SK-N-SH (cell line): ENCODE data around the gene CHD2. TPM values are rescaled to one million over a fixed set of nuclear protein-coding genes. Genes with fewer than 3 reads are reported as not detected.

Experiments used
- CTCF ChIA-PET: fragments of 300-600, 350-600 bp; formaldehyde crosslinking; extraction: SDS; loops from one replicate; lab custom pipeline; 2021; lab: Yijun Ruan, JAX
- POLR2A ChIA-PET: fragments of 350-600 bp; sonication (Branson Sonifier 250); formaldehyde crosslinking; extraction: SDS; loops from one replicate; lab custom pipeline; 2020; ENCODE audit warnings: antibody characterized with exemption, inconsistent platforms; lab: Yijun Ruan, JAX
- DNase-seq: peaks from one replicate; pipeline ENCODE4 v3.0.0; 2012
- H2AFZ ChIP-seq: fragments of 200-600 bp; sonication (generic); 2 replicates; pipeline ENCODE4 v1.8.1; 2016; ENCODE audit warnings: antibody characterized with exemption, mild to moderate bottlenecking, low read depth
- H3F3A ChIP-seq: fragments of 200-600 bp; sonication (generic); replicated peaks from 2 replicates; pipeline ENCODE3; 2016; ENCODE audit warnings: antibody characterized with exemption, mild to moderate bottlenecking; ENCODE audit not compliant: insufficient read depth
- H3K27ac ChIP-seq, 2 experiments: fragments of 200-500 bp in 1 of 2; fragments of 200-600 bp in 1 of 2; sonication (Bioruptor generic) in 1 of 2; sonication (generic), shearing (Covaris generic) in 1 of 2; 2 replicates each; pipeline versions ENCODE4 v1.5.1 to v1.6.1; 2014 to 2016; ENCODE audit warnings: low read depth in 2 of 2, inconsistent platforms in 1 of 2, low read length in 1 of 2, mild to moderate bottlenecking in 1 of 2, mixed read lengths in 1 of 2
- H3K27me3 ChIP-seq: fragments of 200-600 bp; sonication (generic), shearing (Covaris generic); 2 replicates; pipeline ENCODE4 v1.6.1; 2016; ENCODE audit warnings: mixed run types; ENCODE audit not compliant: insufficient read depth
- H3K36me3 ChIP-seq, 2 experiments: fragments of 200-500 bp in 1 of 2; fragments of 200-600 bp in 1 of 2; sonication (Bioruptor generic) in 1 of 2; sonication (generic) in 1 of 2; replicated peaks in 1 of 2; 2 replicates each; pipeline versions ENCODE3 to v1.5.1; 2014 to 2016; ENCODE audit warnings: low read length in 1 of 2, mild to moderate bottlenecking in 1 of 2; ENCODE audit not compliant: insufficient read depth in 2 of 2, control insufficient read depth in 1 of 2
- H3K4me1 ChIP-seq, 2 experiments: fragments of 200-500 bp in 1 of 2; fragments of 200-600 bp in 1 of 2; sonication (Bioruptor generic) in 1 of 2; sonication (generic), shearing (Covaris generic) in 1 of 2; 2 replicates each; pipeline versions ENCODE4 v1.5.1 to v1.6.1; 2014 to 2016; ENCODE audit warnings: low read depth in 1 of 2, low read length in 1 of 2, mixed run types in 1 of 2; ENCODE audit not compliant: insufficient read depth in 2 of 2, control insufficient read depth in 1 of 2
- H3K4me2 ChIP-seq: fragments of 200-600 bp; sonication (generic), shearing (Covaris generic); 2 replicates; pipeline ENCODE4 v1.6.1; 2017; ENCODE audit warnings: mixed run types
- H3K4me3 ChIP-seq, 2 experiments: fragments of 200-500 bp in 1 of 2; fragments of 200-600 bp in 1 of 2; sonication (Bioruptor generic) in 1 of 2; sonication (generic), shearing (Covaris generic) in 1 of 2; 2 replicates each; pipeline versions ENCODE4 v1.5.1 to v1.8.1; 2014 to 2016; ENCODE audit warnings: low read depth in 2 of 2, inconsistent platforms in 1 of 2, low read length in 1 of 2, mild to moderate bottlenecking in 1 of 2, mixed read lengths in 1 of 2, moderate library complexity in 1 of 2
- H3K79me2 ChIP-seq: fragments of 200-600 bp; sonication (generic); 2 replicates; pipeline ENCODE4 v1.8.1; 2017; ENCODE audit warnings: mild to moderate bottlenecking; ENCODE audit not compliant: insufficient read depth
- H3K9ac ChIP-seq: fragments of 200-600 bp; sonication (generic); 2 replicates; pipeline ENCODE4 v1.6.1; 2017; ENCODE audit warnings: mixed run types
- H3K9me2 ChIP-seq: fragments of 200-600 bp; sonication (generic); 2 replicates; pipeline ENCODE4 v1.6.1; 2017; ENCODE audit warnings: mixed run types
- H3K9me3 ChIP-seq: fragments of 200-600 bp; sonication (generic); 2 replicates; pipeline ENCODE4 v1.6.1; 2017; ENCODE audit warnings: mixed run types, mild to moderate bottlenecking, moderate library complexity
- H4K20me1 ChIP-seq: fragments of 200-600 bp; sonication (generic); 2 replicates; pipeline ENCODE4 v1.6.1; 2017; ENCODE audit warnings: mild to moderate bottlenecking, mixed run types; ENCODE audit not compliant: insufficient read depth
- CHD2 ChIP-seq: fragments of 150-350 bp; IDR thresholded peaks from 2 replicates; pipeline ENCODE4 v1.6.1; 2018; ENCODE audit warnings: low read length; ENCODE audit not compliant: partially characterized antibody
- EP300 ChIP-seq, 2 experiments: IDR thresholded peaks; 2 replicates each; pipeline versions ENCODE4 v1.4.0 to v1.6.1; 2012; ENCODE audit warnings: borderline replicate concordance in 1 of 2, low read depth in 1 of 2, low read length in 1 of 2
- EZH2phosphoT487 ChIP-seq: fragments of 200-600 bp; sonication (generic); IDR thresholded peaks from 2 replicates; pipeline ENCODE4 v1.6.1; 2017; ENCODE audit warnings: low read depth, mixed run types, mild to moderate bottlenecking, antibody characterized with exemption, moderate library complexity, borderline replicate concordance
- GABPA ChIP-seq: IDR thresholded peaks from 2 replicates; pipeline ENCODE4 v1.4.0; 2012; ENCODE audit warnings: low read depth, mild to moderate bottlenecking
- GATA2 ChIP-seq: sonication (generic); formaldehyde crosslinking; IDR thresholded peaks from 2 replicates; pipeline ENCODE4 v1.5.0; 2020; ENCODE audit warnings: mild to moderate bottlenecking, missing genetic modification reagents
- JUND ChIP-seq: IDR thresholded peaks from 2 replicates; pipeline ENCODE4 v1.4.0; 2012
- NFIC ChIP-seq: IDR thresholded peaks from 2 replicates; pipeline ENCODE4 v1.4.0; 2012; ENCODE audit warnings: borderline replicate concordance
- NRF1 ChIP-seq: IDR thresholded peaks from 2 replicates; pipeline ENCODE4 v1.6.1; 2012; ENCODE audit warnings: low read depth, mild to moderate bottlenecking, low read length
- POLR2AphosphoS5 ChIP-seq: IDR thresholded peaks from 2 replicates; pipeline ENCODE4 v1.6.1; 2012; ENCODE audit warnings: low read depth, low read length
- RFX5 ChIP-seq: IDR thresholded peaks from 2 replicates; pipeline ENCODE4 v1.6.1; 2012; ENCODE audit warnings: mild to moderate bottlenecking, improper control_type of control experiment, low read length
- SIN3A ChIP-seq: IDR thresholded peaks from 2 replicates; pipeline ENCODE4 v1.6.1; 2012; ENCODE audit warnings: low read depth, mild to moderate bottlenecking, low read length, moderate library complexity, borderline replicate concordance
- TCF12 ChIP-seq: IDR thresholded peaks from 2 replicates; pipeline ENCODE4 v1.4.0; 2012
- TEAD4 ChIP-seq: IDR thresholded peaks from 2 replicates; pipeline ENCODE4 v1.4.0; 2012; ENCODE audit warnings: mild to moderate bottlenecking, borderline replicate concordance; ENCODE audit not compliant: insufficient read depth
- YY1 ChIP-seq: IDR thresholded peaks from 2 replicates; pipeline ENCODE4 v1.4.0; 2012; ENCODE audit warnings: low read depth, mild to moderate bottlenecking
- WGBS: methylation state at CpG from one replicate; pipeline ENCODE4 v1.1.6; 2017; ENCODE audit warnings: low lambda C conversion rate; 5-methylcytosine and 5-hydroxymethylcytosine counted together
- polyA plus RNA-seq, 3 experiments: library from polyadenylated mRNA; depleted of rRNA; stranded (reverse); fragments of >200 nt; gene quantifications; 2 replicates each; pipeline ENCODE4 v1.2.3, GENCODE V29; 2012
- TF ChIP-seq, protein P1 (sequence below): fragments of 200-600 bp; sonication (generic); IDR thresholded peaks from 2 replicates; pipeline ENCODE4 v1.6.1; 2017; ENCODE audit warnings: antibody characterized with exemption, mild to moderate bottlenecking, moderate library complexity
- TF ChIP-seq, protein P2 (sequence below): IDR thresholded peaks from 2 replicates; pipeline ENCODE4 v1.6.1; 2012; ENCODE audit warnings: mild to moderate bottlenecking, low read depth, low read length, moderate library complexity
- TF ChIP-seq, protein P3 (sequence below): fragments of 150-350 bp; IDR thresholded peaks from 2 replicates; pipeline ENCODE4 v1.6.1; 2016; ENCODE audit warnings: mild to moderate bottlenecking, low read depth, low read length
- TF ChIP-seq, protein P4 (sequence below): IDR thresholded peaks from 2 replicates; pipeline ENCODE4 v1.4.0; 2012; ENCODE audit warnings: low read depth, borderline replicate concordance
- TF ChIP-seq, protein P5 (sequence below): IDR thresholded peaks from 2 replicates; pipeline ENCODE4 v1.4.0; 2012; ENCODE audit warnings: low read depth, borderline replicate concordance
- TF ChIP-seq, protein P6 (sequence below): IDR thresholded peaks from 2 replicates; pipeline ENCODE4; 2012

Gene CHD2
- polyA plus RNA-seq, 1 of the 3 experiments (the other 2 are of a cell fraction) = 25.3 TPM

DNA sequence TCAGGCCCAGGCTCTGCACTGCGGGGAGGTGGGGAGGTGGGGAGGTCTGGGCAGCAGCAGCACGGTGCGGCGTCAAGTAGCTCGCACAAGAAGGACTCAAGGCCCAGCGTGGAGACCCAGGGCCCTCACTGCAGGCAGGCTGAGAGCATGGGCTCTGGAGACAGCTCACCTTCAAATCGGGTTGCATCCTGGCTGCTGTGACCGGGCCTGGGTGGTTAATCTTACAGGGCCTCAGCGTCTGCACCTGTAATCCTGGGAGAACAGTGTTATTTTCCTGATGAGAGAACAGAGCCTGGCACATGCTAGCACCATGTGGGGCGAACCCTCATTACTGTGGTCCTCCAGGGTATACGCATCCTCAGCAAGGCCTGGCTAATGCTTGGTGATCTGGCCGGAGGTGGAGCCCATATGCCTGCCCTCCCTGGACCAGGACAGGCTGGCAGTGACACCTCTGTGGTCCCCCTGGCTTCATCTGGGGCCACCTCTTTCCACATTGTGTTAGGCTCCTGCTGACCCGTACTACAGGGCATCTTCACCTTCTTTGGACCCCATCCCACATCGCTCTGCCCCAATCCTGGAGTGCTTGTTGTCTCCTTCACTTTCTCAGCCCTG lies 133.4 kb downstream of the CHD2 start:
- Histone ChIP-seq H3K36me3 (peaks cover 0 to 4% of the 10 kb centered on the region in 2 experiments), H3K9me3 (no peaks in the 10 kb centered on the region), H3F3A (peaks cover 1% of the 10 kb centered on the region), H3K4me1 (peaks cover 11 to 22% of the 10 kb centered on the region in 2 experiments; a peak in 3 of 4 replicates), H3K27ac (no peak overlapping the region), H3K9ac (no peak overlapping the region), H3K4me2 (no peak overlapping the region), H2AFZ (no peak overlapping the region), H3K27me3 (no peaks in the 10 kb centered on the region), H3K79me2 (no peaks in the 10 kb centered on the region), H3K9me2 (no peaks in the 10 kb centered on the region), H4K20me1 (peaks cover 1% of the 10 kb centered on the region), H3K4me3 (no peak overlapping the region)
- DNase-seq = peak; percentile 19
- WGBS = 86% methylated on average over 11 of the region's 14 CpGs
- TF ChIP-seq CHD2 = no peak
- TF ChIP-seq NFIC = no peak
- TF ChIP-seq GATA2 (CRISPR knock-in tag) = no peak
- TF ChIP-seq, protein P1, sequence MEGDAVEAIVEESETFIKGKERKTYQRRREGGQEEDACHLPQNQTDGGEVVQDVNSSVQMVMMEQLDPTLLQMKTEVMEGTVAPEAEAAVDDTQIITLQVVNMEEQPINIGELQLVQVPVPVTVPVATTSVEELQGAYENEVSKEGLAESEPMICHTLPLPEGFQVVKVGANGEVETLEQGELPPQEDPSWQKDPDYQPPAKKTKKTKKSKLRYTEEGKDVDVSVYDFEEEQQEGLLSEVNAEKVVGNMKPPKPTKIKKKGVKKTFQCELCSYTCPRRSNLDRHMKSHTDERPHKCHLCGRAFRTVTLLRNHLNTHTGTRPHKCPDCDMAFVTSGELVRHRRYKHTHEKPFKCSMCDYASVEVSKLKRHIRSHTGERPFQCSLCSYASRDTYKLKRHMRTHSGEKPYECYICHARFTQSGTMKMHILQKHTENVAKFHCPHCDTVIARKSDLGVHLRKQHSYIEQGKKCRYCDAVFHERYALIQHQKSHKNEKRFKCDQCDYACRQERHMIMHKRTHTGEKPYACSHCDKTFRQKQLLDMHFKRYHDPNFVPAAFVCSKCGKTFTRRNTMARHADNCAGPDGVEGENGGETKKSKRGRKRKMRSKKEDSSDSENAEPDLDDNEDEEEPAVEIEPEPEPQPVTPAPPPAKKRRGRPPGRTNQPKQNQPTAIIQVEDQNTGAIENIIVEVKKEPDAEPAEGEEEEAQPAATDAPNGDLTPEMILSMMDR = no peak
- TF ChIP-seq, protein P2, sequence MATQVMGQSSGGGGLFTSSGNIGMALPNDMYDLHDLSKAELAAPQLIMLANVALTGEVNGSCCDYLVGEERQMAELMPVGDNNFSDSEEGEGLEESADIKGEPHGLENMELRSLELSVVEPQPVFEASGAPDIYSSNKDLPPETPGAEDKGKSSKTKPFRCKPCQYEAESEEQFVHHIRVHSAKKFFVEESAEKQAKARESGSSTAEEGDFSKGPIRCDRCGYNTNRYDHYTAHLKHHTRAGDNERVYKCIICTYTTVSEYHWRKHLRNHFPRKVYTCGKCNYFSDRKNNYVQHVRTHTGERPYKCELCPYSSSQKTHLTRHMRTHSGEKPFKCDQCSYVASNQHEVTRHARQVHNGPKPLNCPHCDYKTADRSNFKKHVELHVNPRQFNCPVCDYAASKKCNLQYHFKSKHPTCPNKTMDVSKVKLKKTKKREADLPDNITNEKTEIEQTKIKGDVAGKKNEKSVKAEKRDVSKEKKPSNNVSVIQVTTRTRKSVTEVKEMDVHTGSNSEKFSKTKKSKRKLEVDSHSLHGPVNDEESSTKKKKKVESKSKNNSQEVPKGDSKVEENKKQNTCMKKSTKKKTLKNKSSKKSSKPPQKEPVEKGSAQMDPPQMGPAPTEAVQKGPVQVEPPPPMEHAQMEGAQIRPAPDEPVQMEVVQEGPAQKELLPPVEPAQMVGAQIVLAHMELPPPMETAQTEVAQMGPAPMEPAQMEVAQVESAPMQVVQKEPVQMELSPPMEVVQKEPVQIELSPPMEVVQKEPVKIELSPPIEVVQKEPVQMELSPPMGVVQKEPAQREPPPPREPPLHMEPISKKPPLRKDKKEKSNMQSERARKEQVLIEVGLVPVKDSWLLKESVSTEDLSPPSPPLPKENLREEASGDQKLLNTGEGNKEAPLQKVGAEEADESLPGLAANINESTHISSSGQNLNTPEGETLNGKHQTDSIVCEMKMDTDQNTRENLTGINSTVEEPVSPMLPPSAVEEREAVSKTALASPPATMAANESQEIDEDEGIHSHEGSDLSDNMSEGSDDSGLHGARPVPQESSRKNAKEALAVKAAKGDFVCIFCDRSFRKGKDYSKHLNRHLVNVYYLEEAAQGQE = no peak
- no peak for TF ChIP-seq SIN3A
- TF ChIP-seq GABPA = no peak
- TF ChIP-seq, protein P3, sequence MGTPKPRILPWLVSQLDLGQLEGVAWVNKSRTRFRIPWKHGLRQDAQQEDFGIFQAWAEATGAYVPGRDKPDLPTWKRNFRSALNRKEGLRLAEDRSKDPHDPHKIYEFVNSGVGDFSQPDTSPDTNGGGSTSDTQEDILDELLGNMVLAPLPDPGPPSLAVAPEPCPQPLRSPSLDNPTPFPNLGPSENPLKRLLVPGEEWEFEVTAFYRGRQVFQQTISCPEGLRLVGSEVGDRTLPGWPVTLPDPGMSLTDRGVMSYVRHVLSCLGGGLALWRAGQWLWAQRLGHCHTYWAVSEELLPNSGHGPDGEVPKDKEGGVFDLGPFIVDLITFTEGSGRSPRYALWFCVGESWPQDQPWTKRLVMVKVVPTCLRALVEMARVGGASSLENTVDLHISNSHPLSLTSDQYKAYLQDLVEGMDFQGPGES = no peak
- TF ChIP-seq, protein P4, sequence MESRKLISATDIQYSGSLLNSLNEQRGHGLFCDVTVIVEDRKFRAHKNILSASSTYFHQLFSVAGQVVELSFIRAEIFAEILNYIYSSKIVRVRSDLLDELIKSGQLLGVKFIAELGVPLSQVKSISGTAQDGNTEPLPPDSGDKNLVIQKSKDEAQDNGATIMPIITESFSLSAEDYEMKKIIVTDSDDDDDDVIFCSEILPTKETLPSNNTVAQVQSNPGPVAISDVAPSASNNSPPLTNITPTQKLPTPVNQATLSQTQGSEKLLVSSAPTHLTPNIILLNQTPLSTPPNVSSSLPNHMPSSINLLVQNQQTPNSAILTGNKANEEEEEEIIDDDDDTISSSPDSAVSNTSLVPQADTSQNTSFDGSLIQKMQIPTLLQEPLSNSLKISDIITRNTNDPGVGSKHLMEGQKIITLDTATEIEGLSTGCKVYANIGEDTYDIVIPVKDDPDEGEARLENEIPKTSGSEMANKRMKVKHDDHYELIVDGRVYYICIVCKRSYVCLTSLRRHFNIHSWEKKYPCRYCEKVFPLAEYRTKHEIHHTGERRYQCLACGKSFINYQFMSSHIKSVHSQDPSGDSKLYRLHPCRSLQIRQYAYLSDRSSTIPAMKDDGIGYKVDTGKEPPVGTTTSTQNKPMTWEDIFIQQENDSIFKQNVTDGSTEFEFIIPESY = no peak
- TF ChIP-seq POLR2AphosphoS5 = no peak
- TF ChIP-seq, protein P5, sequence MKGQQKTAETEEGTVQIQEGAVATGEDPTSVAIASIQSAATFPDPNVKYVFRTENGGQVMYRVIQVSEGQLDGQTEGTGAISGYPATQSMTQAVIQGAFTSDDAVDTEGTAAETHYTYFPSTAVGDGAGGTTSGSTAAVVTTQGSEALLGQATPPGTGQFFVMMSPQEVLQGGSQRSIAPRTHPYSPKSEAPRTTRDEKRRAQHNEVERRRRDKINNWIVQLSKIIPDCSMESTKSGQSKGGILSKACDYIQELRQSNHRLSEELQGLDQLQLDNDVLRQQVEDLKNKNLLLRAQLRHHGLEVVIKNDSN = no peak
- no peak for TF ChIP-seq YY1
- TF ChIP-seq JUND = no peak
- TF ChIP-seq, protein P6, sequence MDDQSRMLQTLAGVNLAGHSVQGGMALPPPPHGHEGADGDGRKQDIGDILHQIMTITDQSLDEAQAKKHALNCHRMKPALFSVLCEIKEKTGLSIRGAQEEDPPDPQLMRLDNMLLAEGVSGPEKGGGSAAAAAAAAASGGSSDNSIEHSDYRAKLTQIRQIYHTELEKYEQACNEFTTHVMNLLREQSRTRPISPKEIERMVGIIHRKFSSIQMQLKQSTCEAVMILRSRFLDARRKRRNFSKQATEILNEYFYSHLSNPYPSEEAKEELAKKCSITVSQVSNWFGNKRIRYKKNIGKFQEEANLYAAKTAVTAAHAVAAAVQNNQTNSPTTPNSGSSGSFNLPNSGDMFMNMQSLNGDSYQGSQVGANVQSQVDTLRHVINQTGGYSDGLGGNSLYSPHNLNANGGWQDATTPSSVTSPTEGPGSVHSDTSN = no peak
- no peak for TF ChIP-seq TEAD4
- no peak for TF ChIP-seq EZH2phosphoT487
- no peak for TF ChIP-seq RFX5
- no peak for TF ChIP-seq EP300 (IDR thresholded peaks at IDR 0.05; ENCODE audit: borderline replicate concordance in 1 of 2, low read depth in 1 of 2, low read length in 1 of 2)
- no peak for TF ChIP-seq NRF1
- no peak for TF ChIP-seq TCF12
- POLR2A ChIA-PET = no interaction called here
- CTCF ChIA-PET = interaction anchor here (0.8 to 10.7 kb wide), 2 partner anchors 54 to 1086 kb away, joined by 4 to 191 read pairs; no protein-coding TSS in a partner anchor
